ENCODE results near the gene FSTL5. TPM values are rescaled to one million over a fixed set of nuclear protein-coding genes. Genes with fewer than 3 reads are reported as not detected.

Gene FSTL5
- total RNA-seq, 5 donors from 2014 or later (not counting 1 experiment from before 2014, with no cell fraction given) = not detected

DNA sequence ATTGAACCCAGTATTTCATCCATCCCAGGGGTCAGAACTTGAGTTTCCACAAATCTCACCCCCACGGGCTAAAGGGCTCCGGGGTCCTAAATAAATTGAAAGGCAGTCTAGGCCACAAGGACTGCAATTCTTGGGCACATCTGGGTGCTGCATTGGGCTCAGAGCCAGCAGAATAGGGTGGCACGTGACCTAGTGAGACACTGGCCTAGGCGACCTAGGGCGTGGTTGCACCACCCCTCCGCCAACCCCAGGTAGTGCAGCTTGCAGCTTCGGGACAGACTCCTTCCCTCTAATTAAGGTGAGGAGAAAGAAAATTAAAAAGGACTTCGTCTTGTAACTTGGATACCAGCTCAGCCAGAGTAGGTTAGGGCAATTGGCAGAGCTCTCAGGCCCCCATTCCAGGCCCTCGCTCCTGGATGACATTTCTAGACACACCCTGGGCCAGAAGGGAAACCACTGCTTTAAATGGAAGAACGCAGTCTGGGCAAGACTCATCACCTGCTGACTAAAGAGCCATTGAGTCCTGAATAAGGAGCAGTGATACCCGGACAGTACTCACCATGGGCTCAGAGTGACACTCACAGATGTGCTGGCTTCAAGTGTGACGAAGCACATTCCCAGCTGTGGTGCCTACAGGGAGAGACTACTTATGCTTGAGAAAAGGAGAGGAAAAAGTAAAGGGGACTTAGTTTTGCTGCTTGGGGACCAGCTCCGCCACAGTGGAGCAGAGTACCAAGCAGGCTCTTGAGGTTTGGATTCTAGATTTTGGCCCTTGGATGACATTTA, 735.4 kb downstream of the FSTL5 start:
- Mint-ChIP-seq H3K9me3 (peaks cover 4 to 13% (median 7%) of the 10 kb centered on the region in 3 donors), H3K4me1 (no peaks in the 10 kb centered on the region), H3K36me3 (no peaks in the 10 kb centered on the region), H3K27ac (no peak overlapping the region), H3K4me3 (no peak overlapping the region), H3K27me3 (no peaks in the 10 kb centered on the region)
- DNase-seq = no peak
- CTCF ChIA-PET = no interaction called here
- no peaks in the 10 kb centered on the region for H3K27me3 ChIP-seq (replicated peaks in 1 of 2; ENCODE audit: control insufficient read depth in 2 of 2, extremely low read depth in 1 of 2, insufficient read depth in 2 of 2, low read length in 1 of 2)
- 83% methylated on average over 7 of the region's 13 CpGs for WGBS (ENCODE audit: insufficient coverage)
- H3K4me3 ChIP-seq (ENCODE audit: control insufficient read depth in 1 of 2, extremely low read depth in 1 of 2, low read length in 1 of 2) = no peak overlapping the region
- no peak overlapping the region for H3K27ac ChIP-seq (ENCODE audit: low read length)
- H3K9me3 ChIP-seq = no peaks in the 10 kb centered on the region
- no peaks in the 10 kb centered on the region for H3K4me1 ChIP-seq (ENCODE audit: control insufficient read depth in 1 of 2, extremely low read depth in 1 of 2, insufficient read depth in 2 of 2, low read length in 2 of 2)
- no peak for ATAC-seq (replicated peaks in 1 of 4)
- POLR2A ChIA-PET = no interaction called here
- H3K36me3 ChIP-seq (ENCODE audit: control insufficient read depth in 2 of 2, extremely low read depth in 1 of 2, insufficient read depth in 1 of 2, low read length in 1 of 2) = no peaks in the 10 kb centered on the region

DNA sequence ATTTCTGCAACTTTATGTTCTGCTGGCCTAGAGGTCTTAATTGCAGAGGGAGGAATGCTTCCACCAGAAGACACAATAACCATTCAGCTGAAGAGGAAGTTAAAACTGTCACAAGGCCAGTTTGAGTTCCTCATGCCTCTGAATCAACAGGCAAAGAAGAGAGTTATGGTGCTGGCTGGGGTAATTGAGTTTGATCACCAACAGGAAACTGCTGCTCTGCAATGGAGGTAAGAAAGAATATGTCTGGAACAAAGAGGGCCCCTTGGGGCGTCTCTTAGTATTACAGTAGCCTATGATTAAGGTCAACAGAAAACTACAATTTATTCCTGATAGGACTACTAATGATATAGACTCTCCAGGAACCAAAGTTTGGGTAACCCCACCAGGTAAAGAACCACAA, 744.0 kb downstream of the FSTL5 start:
- ATAC-seq (replicated peaks in 1 of 4) (no peak), DNase-seq (no peak)
- CTCF ChIA-PET = no interaction called here
- no peaks in the 10 kb centered on the region for H3K36me3 ChIP-seq (ENCODE audit: control insufficient read depth in 2 of 2, extremely low read depth in 1 of 2, insufficient read depth in 1 of 2, low read length in 1 of 2)
- POLR2A ChIA-PET = no interaction called here
- H3K27ac ChIP-seq (ENCODE audit: low read length) = no peak overlapping the region
- no CpG with 5 or more reads among the region's 1 CpG for WGBS (ENCODE audit: insufficient coverage)
- no peaks in the 10 kb centered on the region for H3K27me3 Mint-ChIP-seq
- no peak overlapping the region for H3K4me3 Mint-ChIP-seq
- H3K4me1 Mint-ChIP-seq = no peaks in the 10 kb centered on the region
- no peaks in the 10 kb centered on the region for H3K4me1 ChIP-seq (ENCODE audit: control insufficient read depth in 1 of 2, extremely low read depth in 1 of 2, insufficient read depth in 2 of 2, low read length in 2 of 2)
- no peak overlapping the region for H3K4me3 ChIP-seq (ENCODE audit: control insufficient read depth in 1 of 2, extremely low read depth in 1 of 2, low read length in 1 of 2)
- H3K9me3 Mint-ChIP-seq = peaks cover 4 to 5% (median 5%) of the 10 kb centered on the region in 3 donors
- no peak overlapping the region for H3K27ac Mint-ChIP-seq
- H3K27me3 ChIP-seq (replicated peaks in 1 of 2; ENCODE audit: control insufficient read depth in 2 of 2, extremely low read depth in 1 of 2, insufficient read depth in 2 of 2, low read length in 1 of 2) = no peaks in the 10 kb centered on the region
- H3K36me3 Mint-ChIP-seq = no peaks in the 10 kb centered on the region
- no peaks in the 10 kb centered on the region for H3K9me3 ChIP-seq

DNA sequence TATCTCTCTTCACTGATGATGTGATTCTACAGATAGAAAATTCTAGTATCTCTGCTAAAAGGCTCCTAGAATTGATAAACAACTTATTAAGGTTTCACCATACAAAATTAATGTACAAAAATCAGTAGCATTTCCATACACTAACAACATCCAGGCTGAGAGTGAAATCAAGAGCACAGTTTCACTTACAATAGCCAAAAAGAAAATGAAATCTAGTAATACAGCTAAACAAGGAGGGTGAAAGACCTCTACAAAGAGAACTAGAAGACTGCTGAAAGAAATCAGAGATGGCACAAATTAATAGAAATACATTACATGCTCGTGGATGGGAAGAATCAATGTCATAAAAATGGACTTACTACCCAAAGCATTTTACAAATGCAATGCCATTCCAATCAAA, 751.9 kb downstream of the FSTL5 start:
- Mint-ChIP-seq H3K27ac (no peak overlapping the region), H3K9me3 (peaks cover 7 to 16% (median 16%) of the 10 kb centered on the region in 3 donors), H3K4me1 (no peaks in the 10 kb centered on the region), H3K36me3 (no peaks in the 10 kb centered on the region), H3K27me3 (no peaks in the 10 kb centered on the region), H3K4me3 (no peak overlapping the region)
- POLR2A ChIA-PET = no interaction called here
- ATAC-seq (replicated peaks in 1 of 4) = no peak
- H3K27me3 ChIP-seq (replicated peaks in 1 of 2; ENCODE audit: control insufficient read depth in 2 of 2, extremely low read depth in 1 of 2, insufficient read depth in 2 of 2, low read length in 1 of 2) = no peaks in the 10 kb centered on the region
- H3K4me1 ChIP-seq (ENCODE audit: control insufficient read depth in 1 of 2, extremely low read depth in 1 of 2, insufficient read depth in 2 of 2, low read length in 2 of 2) = no peaks in the 10 kb centered on the region
- no peaks in the 10 kb centered on the region for H3K36me3 ChIP-seq (ENCODE audit: control insufficient read depth in 2 of 2, extremely low read depth in 1 of 2, insufficient read depth in 1 of 2, low read length in 1 of 2)
- no peak for DNase-seq
- no peak overlapping the region for H3K27ac ChIP-seq (ENCODE audit: low read length)
- CTCF ChIA-PET = no interaction called here
- H3K4me3 ChIP-seq (ENCODE audit: control insufficient read depth in 1 of 2, extremely low read depth in 1 of 2, low read length in 1 of 2) = no peak overlapping the region
- WGBS (ENCODE audit: insufficient coverage) = no CpG with 5 or more reads among the region's 1 CpG
- H3K9me3 ChIP-seq = no peaks in the 10 kb centered on the region

DNA sequence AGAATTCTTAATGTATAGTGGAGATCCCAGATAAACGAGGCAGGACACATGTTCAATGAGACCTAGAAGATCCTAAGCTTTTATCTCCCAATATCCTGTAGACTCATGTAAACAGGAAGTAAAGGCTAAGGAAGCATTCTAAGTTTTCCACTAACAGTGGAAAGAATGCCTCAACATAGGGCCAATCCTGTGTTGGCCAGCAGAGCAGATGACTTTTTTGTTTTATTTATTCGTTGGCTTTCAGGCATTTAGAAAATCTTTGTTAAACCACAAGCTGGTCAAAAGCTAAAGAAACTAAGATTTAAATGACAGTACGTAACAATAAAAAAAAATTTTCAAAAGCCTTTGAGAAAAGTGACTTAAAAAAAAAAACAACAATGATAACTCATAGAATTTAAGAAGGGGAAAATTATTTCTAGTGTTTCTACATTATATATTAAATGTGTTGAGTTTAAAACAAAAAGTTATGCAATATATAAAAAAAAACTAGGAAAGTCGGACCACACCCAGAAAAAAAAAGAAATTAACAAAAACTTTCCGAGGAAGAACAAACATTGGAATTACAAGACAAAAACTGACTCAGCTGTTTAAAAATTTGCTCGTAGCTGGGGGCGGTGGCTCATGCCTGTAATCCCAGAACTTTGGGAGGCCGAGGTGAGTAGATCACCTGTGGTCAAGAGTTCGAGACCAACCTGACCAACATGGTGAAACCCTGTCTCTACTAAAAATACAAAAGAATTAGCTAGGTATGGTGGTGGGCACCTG, 759.3 kb downstream of the FSTL5 start:
- H3K36me3 ChIP-seq (ENCODE audit: control insufficient read depth in 2 of 2, extremely low read depth in 1 of 2, insufficient read depth in 1 of 2, low read length in 1 of 2) = no peaks in the 10 kb centered on the region
- Mint-ChIP-seq H3K27me3 (no peaks in the 10 kb centered on the region), H3K27ac (no peak overlapping the region), H3K9me3 (peaks cover 4 to 21% (median 14%) of the 10 kb centered on the region in 3 donors), H3K4me1 (no peaks in the 10 kb centered on the region), H3K4me3 (no peak overlapping the region), H3K36me3 (no peaks in the 10 kb centered on the region)
- POLR2A ChIA-PET = interaction anchor here in 1 of 2 donors (0.7 kb wide), 1 partner anchor 12 kb away, joined by 4 read pairs; no protein-coding TSS in a partner anchor
- CTCF ChIA-PET = interaction anchor here in 1 of 2 donors (0.6 kb wide), 1 partner anchor 1362 kb away, joined by 3 read pairs; no protein-coding TSS in a partner anchor
- no peak for ATAC-seq (replicated peaks in 1 of 4)
- H3K27me3 ChIP-seq (replicated peaks in 1 of 2; ENCODE audit: control insufficient read depth in 2 of 2, extremely low read depth in 1 of 2, insufficient read depth in 2 of 2, low read length in 1 of 2) = no peaks in the 10 kb centered on the region
- H3K4me3 ChIP-seq (ENCODE audit: control insufficient read depth in 1 of 2, extremely low read depth in 1 of 2, low read length in 1 of 2) = no peak overlapping the region
- 83% methylated on average over 3 of the region's 9 CpGs for WGBS (ENCODE audit: insufficient coverage)
- no peak for DNase-seq
- no peak overlapping the region for H3K27ac ChIP-seq (ENCODE audit: low read length)
- no peaks in the 10 kb centered on the region for H3K4me1 ChIP-seq (ENCODE audit: control insufficient read depth in 1 of 2, extremely low read depth in 1 of 2, insufficient read depth in 2 of 2, low read length in 2 of 2)
- no peaks in the 10 kb centered on the region for H3K9me3 ChIP-seq

DNA sequence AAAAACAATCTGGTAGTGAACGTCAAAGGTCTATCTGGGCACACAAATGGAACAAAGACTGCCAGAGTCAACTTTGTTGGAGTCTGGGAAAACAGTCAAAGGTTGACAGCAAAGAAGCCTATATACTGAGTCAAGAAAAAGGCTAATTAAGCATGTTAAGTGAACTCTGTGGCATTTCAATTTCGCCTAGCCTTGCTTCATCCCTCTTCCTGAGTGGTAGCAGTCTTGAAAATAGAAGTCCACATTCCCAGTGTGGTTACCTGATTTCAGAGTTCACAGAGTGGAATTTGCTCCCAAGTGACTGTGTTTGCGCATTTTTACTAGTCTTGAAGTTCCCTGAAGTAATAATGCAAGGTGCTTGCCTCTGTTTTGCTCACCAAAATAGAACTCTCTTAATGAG, 760.0 kb downstream of the FSTL5 start:
- H3K9me3 Mint-ChIP-seq = peaks cover 4 to 21% (median 14%) of the 10 kb centered on the region in 3 donors
- POLR2A ChIA-PET = no interaction called here
- Histone ChIP-seq H3K4me1 (ENCODE audit: control insufficient read depth in 1 of 2, extremely low read depth in 1 of 2, insufficient read depth in 2 of 2, low read length in 2 of 2) (no peaks in the 10 kb centered on the region), H3K27me3 (replicated peaks in 1 of 2; ENCODE audit: control insufficient read depth in 2 of 2, extremely low read depth in 1 of 2, insufficient read depth in 2 of 2, low read length in 1 of 2) (no peaks in the 10 kb centered on the region), H3K9me3 (no peaks in the 10 kb centered on the region), H3K27ac (ENCODE audit: low read length) (no peak overlapping the region), H3K4me3 (ENCODE audit: control insufficient read depth in 1 of 2, extremely low read depth in 1 of 2, low read length in 1 of 2) (no peak overlapping the region), H3K36me3 (ENCODE audit: control insufficient read depth in 2 of 2, extremely low read depth in 1 of 2, insufficient read depth in 1 of 2, low read length in 1 of 2) (no peaks in the 10 kb centered on the region)
- ATAC-seq (replicated peaks in 1 of 4) (no peak), DNase-seq (no peak)
- CTCF ChIA-PET = interaction anchor here in 1 of 2 donors (0.6 kb wide), 1 partner anchor 1363 kb away, joined by 3 read pairs; no protein-coding TSS in a partner anchor
- no peak overlapping the region for H3K27ac Mint-ChIP-seq
- no peaks in the 10 kb centered on the region for H3K27me3 Mint-ChIP-seq
- 100% methylated on average over 2 of the region's 3 CpGs for WGBS (ENCODE audit: insufficient coverage)
- no peaks in the 10 kb centered on the region for H3K36me3 Mint-ChIP-seq
- no peaks in the 10 kb centered on the region for H3K4me1 Mint-ChIP-seq
- no peak overlapping the region for H3K4me3 Mint-ChIP-seq

DNA sequence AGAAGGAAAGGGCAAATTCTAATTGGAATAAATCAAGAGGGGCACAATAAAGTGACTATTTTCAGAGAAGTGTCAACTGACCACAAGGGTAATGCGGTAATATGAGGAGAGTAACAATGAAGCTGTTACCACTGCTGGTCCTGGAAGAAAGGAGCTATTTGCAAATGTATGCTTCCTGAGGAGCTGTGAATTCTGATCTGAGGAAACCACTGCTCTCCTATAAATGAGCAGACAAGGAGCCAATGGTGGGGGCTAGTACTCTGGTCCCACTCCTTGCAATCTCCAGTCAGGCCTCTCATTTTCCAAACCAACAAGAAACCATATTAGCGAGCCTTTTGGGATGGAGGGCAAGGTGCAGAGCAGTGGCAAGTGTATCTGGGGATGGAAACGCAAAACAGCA, 770.2 kb downstream of the FSTL5 start:
- H3K9me3 Mint-ChIP-seq = peaks cover 3 to 10% (median 9%) of the 10 kb centered on the region in 3 donors
- no peak overlapping the region for H3K27ac ChIP-seq (ENCODE audit: low read length)
- no peaks in the 10 kb centered on the region for H3K36me3 ChIP-seq (ENCODE audit: control insufficient read depth in 2 of 2, extremely low read depth in 1 of 2, insufficient read depth in 1 of 2, low read length in 1 of 2)
- H3K4me3 Mint-ChIP-seq = no peak overlapping the region
- H3K4me3 ChIP-seq (ENCODE audit: control insufficient read depth in 1 of 2, extremely low read depth in 1 of 2, low read length in 1 of 2) = no peak overlapping the region
- H3K27me3 ChIP-seq (replicated peaks in 1 of 2; ENCODE audit: control insufficient read depth in 2 of 2, extremely low read depth in 1 of 2, insufficient read depth in 2 of 2, low read length in 1 of 2) = no peaks in the 10 kb centered on the region
- H3K27ac Mint-ChIP-seq = no peak overlapping the region
- ChIA-PET CTCF (no interaction called here), POLR2A (no interaction called here)
- WGBS (ENCODE audit: insufficient coverage) = 78% methylated on average over 2 of the region's 3 CpGs
- H3K9me3 ChIP-seq = no peaks in the 10 kb centered on the region
- no peaks in the 10 kb centered on the region for H3K27me3 Mint-ChIP-seq
- H3K4me1 ChIP-seq (ENCODE audit: control insufficient read depth in 1 of 2, extremely low read depth in 1 of 2, insufficient read depth in 2 of 2, low read length in 2 of 2) = no peaks in the 10 kb centered on the region
- H3K36me3 Mint-ChIP-seq = no peaks in the 10 kb centered on the region
- no peaks in the 10 kb centered on the region for H3K4me1 Mint-ChIP-seq
- DNase-seq (no peak), ATAC-seq (replicated peaks in 1 of 4) (no peak)

Measured in T-cell (primary cell).